Mucosa of rectum (tissue), 2 donors: ENCODE measurements around the gene ARHGEF4.

Source experiments
- H3K27ac ChIP-seq, 2 donors: one replicate each; pipeline ENCODE4 v1.7.0; 2013; ENCODE audit warnings: inconsistent platforms in 2 of 2, low read depth in 2 of 2, low read length in 2 of 2
- H3K27me3 ChIP-seq, 2 donors: one replicate each; pipeline ENCODE4 v1.7.0; 2013; ENCODE audit warnings: low read length in 2 of 2; ENCODE audit not compliant: control insufficient read depth in 2 of 2, insufficient read depth in 2 of 2
- H3K36me3 ChIP-seq, 2 donors: one replicate each; pipeline ENCODE4 v1.7.0; 2013; ENCODE audit warnings: low read length in 2 of 2; ENCODE audit not compliant: control insufficient read depth in 2 of 2, insufficient read depth in 2 of 2
- H3K4me1 ChIP-seq, 2 donors: one replicate each; pipeline ENCODE4 v1.7.0; 2013; ENCODE audit warnings: low read length in 2 of 2, mild to moderate bottlenecking in 1 of 2; ENCODE audit not compliant: control insufficient read depth in 2 of 2, insufficient read depth in 2 of 2
- H3K4me3 ChIP-seq, 2 donors: one replicate each; pipeline ENCODE4 v1.7.0; 2013; ENCODE audit warnings: low read length in 2 of 2
- H3K9ac ChIP-seq, 2 donors: one replicate each; pipeline ENCODE4 v1.7.0; 2013; ENCODE audit warnings: low read length in 2 of 2, low read depth in 1 of 2, mild to moderate bottlenecking in 1 of 2
- H3K9me3 ChIP-seq, 2 donors: one replicate each; pipeline ENCODE4 v1.7.0; 2013; ENCODE audit warnings: low read length in 2 of 2; ENCODE audit not compliant: control insufficient read depth in 2 of 2
- donor health status: healthy.
- donor health status: Normal muscosa, but diverticular disease.

ARHGEF4 gene

GRCh38 chr2:130843321-130843985 is 6.7 kb downstream of the ARHGEF4 start:
- Histone ChIP-seq H3K27me3 (peaks cover 8 to 11% of the 10 kb centered on the region in 2 donors), H3K9me3 (no peaks in the 10 kb centered on the region), H3K27ac (no peak overlapping the region), H3K4me3 (no peak overlapping the region), H3K9ac (no peak overlapping the region), H3K36me3 (no peaks in the 10 kb centered on the region), H3K4me1 (no peaks in the 10 kb centered on the region)

- H3K4me1 ChIP-seq = no peaks in the 10 kb centered on the region
- no peak overlapping the region for H3K4me3 ChIP-seq
- H3K9ac ChIP-seq = no peak overlapping the region
- no peaks in the 10 kb centered on the region for H3K9me3 ChIP-seq
- H3K36me3 ChIP-seq = no peaks in the 10 kb centered on the region
- H3K27me3 ChIP-seq = peaks cover 1 to 8% of the 10 kb centered on the region in 2 donors
- H3K27ac ChIP-seq = no peak overlapping the region
Observed at GRCh38 chr2:130844161-130844560, 7.4 kb downstream of the ARHGEF4 start.

- Histone ChIP-seq H3K9ac (no peak overlapping the region), H3K9me3 (no peaks in the 10 kb centered on the region), H3K27ac (no peak overlapping the region), H3K27me3 (peaks cover 0 to 3% of the 10 kb centered on the region in 2 donors), H3K36me3 (no peaks in the 10 kb centered on the region), H3K4me1 (no peaks in the 10 kb centered on the region), H3K4me3 (no peak overlapping the region)
Observed at GRCh38 chr2:130845505-130846085, 8.9 kb downstream of the ARHGEF4 start.

GRCh38 chr2:130846233-130846632 is 9.5 kb downstream of the ARHGEF4 start:
- no peaks in the 10 kb centered on the region for H3K4me1 ChIP-seq
- H3K27me3 ChIP-seq = peaks cover 0 to 3% of the 10 kb centered on the region in 2 donors
- no peak overlapping the region for H3K4me3 ChIP-seq
- no peak overlapping the region for H3K9ac ChIP-seq
- H3K9me3 ChIP-seq = no peaks in the 10 kb centered on the region
- no peak overlapping the region for H3K27ac ChIP-seq
- no peaks in the 10 kb centered on the region for H3K36me3 ChIP-seq

- Histone ChIP-seq H3K36me3 (no peaks in the 10 kb centered on the region), H3K4me1 (no peaks in the 10 kb centered on the region), H3K9ac (no peak overlapping the region), H3K4me3 (no peak overlapping the region), H3K9me3 (no peaks in the 10 kb centered on the region), H3K27me3 (peaks cover 0 to 3% of the 10 kb centered on the region in 2 donors), H3K27ac (no peak overlapping the region)
Observed at GRCh38 chr2:130846686-130847375, 10.1 kb downstream of the ARHGEF4 start.

- no peak overlapping the region for H3K27ac ChIP-seq
- H3K9ac ChIP-seq = no peak overlapping the region
- H3K9me3 ChIP-seq = no peaks in the 10 kb centered on the region
- H3K4me3 ChIP-seq = no peak overlapping the region
- H3K36me3 ChIP-seq = no peaks in the 10 kb centered on the region
- H3K27me3 ChIP-seq = peaks cover 0 to 3% of the 10 kb centered on the region in 2 donors
- H3K4me1 ChIP-seq = no peaks in the 10 kb centered on the region
Observed at GRCh38 chr2:130847776-130848525, 11.2 kb downstream of the ARHGEF4 start.

- Histone ChIP-seq H3K4me1 (no peaks in the 10 kb centered on the region), H3K27me3 (no peaks in the 10 kb centered on the region), H3K9ac (no peak overlapping the region), H3K4me3 (no peak overlapping the region), H3K9me3 (no peaks in the 10 kb centered on the region), H3K27ac (no peak overlapping the region), H3K36me3 (no peaks in the 10 kb centered on the region)
Observed at GRCh38 chr2:130848526-130849210, 12.0 kb downstream of the ARHGEF4 start.

GRCh38 chr2:130849896-130850787 is 13.4 kb downstream of the ARHGEF4 start:
- Histone ChIP-seq H3K27me3 (no peaks in the 10 kb centered on the region), H3K4me1 (no peaks in the 10 kb centered on the region), H3K4me3 (no peak overlapping the region), H3K36me3 (no peaks in the 10 kb centered on the region), H3K9me3 (no peaks in the 10 kb centered on the region), H3K9ac (no peak overlapping the region), H3K27ac (no peak overlapping the region)
